Activated naive CD4-positive, alpha-beta T cell treated with anti-CD3 and anti-CD28 coated beads, Interleukin-2, amount 50 U/mL, for 16 hours (primary cell): ENCODE results near the gene RAD51AP1.
"Not testable (repeated sequence)": the region's sequence is repeated elsewhere in the genome, so short reads cannot be mapped to it uniquely, and the experiment has no call there.

Experiments
- DNase-seq: peaks from one replicate; pipeline ENCODE4 v3.0.0-alpha.2; 2020

RAD51AP1 gene, protein sequence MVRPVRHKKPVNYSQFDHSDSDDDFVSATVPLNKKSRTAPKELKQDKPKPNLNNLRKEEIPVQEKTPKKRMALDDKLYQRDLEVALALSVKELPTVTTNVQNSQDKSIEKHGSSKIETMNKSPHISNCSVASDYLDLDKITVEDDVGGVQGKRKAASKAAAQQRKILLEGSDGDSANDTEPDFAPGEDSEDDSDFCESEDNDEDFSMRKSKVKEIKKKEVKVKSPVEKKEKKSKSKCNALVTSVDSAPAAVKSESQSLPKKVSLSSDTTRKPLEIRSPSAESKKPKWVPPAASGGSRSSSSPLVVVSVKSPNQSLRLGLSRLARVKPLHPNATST

DNA sequence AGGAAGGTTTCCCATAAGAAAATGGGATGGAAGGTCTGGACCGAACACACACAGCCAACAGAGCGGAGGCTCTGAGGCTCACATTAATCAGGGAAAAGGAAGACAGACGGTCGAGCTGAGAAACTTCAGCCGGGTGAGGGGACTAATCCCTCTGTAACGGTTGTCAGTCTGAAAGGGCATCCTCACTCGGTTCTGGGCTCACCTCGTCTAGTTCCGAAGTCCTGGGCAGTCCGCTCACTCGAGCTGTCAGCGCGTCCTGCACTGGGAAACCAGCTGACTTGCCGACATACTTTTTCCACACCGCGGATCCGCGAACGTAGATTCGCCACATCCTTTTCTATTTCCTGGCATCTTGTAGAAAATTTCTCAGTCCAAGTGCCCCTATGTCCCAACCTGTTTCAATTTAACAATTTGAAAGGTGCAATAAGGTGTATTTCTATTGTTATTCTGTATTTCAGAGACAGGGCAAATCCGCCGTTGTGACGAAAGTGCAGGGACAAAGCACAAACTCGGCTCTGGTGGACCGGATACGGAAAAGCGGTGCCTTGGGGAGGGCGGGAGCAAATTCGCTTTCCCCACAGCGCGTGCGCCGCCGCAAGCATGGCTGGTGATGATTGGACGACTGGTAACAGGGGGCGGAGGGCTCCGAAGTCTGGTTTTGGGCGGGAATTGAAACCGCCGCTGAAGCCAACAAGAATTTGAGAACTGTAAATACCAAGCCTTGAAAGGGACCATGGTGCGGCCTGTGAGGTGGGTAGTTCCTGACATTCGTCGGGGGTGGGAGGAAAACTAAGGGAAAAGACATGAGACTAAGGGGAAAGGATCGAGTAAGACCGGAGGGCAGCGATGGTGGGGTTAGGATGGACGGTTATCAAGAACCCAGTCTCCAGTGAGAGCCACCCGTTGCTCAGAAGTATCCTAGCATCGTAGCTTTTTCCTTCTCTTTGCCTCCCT, at the start of gene RAD51AP1:
Gene RAD51AP1 (plus strand): TSS at position 684 of the 954 bp plus-strand sequence. CDS start 50 bp downstream, at position 734.
- DNase-seq: peak; percentile 93

DNA sequence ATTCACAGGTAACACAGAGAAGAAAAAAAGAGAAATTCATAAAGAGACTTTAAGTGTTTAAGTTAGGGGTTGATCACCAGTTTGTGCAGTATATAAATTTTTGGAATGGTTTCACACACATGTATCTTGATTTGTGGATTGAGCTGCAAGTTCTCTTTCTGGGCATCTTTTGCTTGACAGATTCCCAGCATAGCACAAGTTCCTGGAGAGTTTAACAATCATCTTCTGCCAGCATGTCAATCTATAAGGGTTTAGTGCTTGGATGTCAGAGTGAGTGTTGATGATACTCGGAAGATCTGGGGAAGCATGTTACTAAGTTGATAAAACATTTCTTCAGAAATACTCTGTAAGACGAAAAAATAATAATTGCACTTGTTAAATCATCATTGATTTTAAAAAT, 49.1 kb upstream of the RAD51AP1 start:
- no peak for DNase-seq

DNA sequence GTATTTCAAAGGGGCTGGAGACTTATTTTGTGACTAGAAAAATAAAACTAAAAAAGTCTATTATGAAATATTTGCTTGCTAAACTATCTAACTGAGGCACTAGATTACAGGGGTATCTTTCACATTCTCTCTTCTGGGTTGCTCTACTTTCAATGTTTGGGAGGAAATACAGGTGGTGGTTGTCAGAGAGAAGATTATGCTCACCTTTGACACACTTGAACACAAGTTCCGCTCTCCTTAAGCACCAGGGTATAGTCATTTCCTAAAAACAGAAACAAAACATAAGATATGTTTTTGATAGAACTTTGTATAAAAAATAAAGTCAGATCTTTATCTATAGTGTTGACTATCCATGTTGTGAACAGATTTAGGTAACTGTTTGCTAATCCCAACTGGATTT, 47.7 kb upstream of the RAD51AP1 start:
- DNase-seq: no peak

DNA sequence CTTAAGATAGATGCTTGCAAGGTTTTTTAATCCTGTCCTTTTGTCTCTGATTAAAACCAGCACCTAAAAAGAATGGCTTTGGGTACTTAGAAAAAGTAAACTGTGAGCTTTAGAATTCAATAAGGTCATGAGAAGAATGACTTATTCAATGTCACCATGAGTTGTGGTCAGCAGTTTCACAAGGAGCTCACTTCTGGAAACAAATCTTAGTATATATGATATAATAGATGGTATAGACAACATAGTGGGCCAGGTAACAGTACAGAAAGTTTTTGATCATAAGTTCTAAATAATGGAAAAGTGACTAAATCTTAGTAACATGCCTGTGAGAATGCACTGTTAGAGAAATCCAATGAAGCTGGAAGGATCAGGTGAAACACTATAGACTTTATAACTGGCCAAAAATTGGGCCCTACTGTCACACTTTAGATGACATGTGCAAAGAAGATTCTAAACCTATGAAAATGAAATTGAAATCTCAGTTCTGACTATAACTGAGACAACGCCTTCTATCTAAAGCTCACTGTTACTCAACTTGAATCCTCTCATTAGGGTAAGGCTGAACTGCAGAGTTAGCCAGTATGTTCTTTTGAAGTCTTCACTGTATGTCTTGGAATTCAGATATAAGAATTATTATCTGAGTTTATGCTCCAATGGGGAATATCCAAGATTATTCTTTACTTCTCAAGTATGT, 42.4 kb upstream of the RAD51AP1 start:
- no peak for DNase-seq

DNA sequence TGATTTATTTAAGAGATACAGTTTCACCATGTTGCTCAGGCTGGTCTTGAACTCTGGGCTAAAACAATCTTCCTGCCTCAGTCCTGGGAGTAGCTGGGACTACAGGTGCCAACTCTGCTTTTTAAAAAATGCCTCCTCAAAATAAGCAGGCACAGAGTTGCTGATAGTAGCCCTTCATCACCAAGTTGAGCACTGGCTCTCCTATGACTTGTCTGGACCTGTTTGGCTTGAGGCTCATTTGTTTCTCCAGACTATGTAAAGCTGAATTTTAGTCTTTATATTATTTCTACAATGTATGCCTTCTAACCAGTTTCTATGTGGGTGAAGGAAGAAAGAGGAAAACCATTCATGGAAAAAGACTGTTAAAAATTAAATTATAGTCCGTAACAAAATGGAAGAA, 39.5 kb upstream of the RAD51AP1 start:
- DNase-seq: no peak

DNA sequence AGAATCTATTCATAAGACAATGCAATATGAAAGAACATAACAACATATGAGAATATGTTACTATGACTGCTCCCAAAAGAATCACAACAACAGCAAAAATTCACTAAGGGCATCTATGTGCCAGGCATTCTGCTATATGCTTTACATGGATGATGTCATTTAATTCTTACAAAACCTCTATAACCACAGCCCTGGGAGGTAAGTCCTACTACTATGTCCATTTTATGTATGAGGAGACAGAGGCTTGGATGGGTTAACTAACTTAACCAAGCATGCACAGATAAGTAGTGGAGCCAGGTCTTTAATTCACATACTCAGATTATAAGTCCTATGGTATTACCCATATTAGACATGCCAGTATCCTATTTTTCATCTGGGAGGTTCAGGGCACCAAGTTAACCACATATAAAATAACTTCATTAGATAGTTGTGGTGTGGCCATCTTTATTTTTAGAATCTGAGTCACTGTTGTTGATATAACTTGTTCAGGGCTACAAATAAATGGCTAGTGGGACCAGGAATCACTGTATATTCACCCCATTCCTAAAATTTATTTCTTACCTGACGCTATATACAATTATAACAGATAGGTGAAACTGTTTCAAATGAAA, 33.2 kb upstream of the RAD51AP1 start:
- DNase-seq: no peak

DNA sequence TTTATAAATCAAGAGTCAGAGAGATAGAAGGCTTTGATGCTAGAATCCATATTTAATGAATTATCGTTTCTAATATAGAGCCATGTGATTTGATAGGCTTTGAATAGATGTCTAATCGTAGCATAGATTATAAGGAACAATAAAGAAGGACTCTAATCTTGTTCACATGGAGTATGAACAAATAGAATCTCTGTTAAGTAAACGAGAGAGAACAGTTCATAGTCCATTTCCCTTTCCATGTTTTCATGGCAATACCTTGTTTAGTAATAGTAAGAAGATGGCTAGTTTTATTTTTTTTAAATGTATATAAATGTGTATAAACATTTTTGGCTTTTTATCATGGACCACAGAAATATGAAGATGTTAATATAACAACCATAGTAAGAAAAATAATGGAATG, 32.3 kb upstream of the RAD51AP1 start:
- no peak for DNase-seq

DNA sequence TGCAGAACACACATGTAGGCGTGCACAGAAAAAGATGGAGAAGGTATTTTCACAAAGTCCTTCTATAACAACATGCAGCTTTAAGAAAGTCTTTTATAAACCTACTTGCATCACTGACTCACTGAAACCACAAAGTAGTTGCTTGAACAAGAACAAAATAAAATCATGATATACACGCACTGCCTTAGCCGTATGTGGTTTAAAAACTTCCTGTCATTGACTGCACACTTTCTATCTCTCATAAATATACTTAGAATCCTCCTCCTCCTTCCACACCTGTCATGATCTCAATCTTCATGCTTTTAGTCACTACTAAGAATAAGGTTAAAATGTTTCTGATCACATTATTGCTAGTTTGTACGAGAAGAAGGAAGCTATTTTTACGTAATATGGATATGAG, 31.8 kb upstream of the RAD51AP1 start:
- no peak for DNase-seq

DNA sequence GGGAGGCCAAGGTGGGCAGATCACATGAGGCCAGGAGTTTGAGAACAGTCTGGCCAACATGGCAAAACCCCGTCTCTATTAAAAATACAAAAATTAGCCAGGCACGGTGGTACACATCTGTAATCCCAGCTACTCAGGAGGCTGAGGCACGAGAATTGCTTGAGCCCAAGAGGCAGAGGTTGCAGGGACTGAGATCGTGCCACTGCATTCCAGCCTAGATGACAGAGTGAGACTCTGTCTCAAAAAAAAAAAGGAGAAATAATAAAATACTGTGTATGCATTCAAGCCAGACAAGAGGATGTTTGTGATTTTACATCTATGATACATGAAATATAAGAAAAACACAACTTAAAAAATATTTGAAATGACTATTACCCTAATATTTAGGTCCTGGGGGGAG, 30.2 kb upstream of the RAD51AP1 start:
- not testable (repeated sequence) for DNase-seq

DNA sequence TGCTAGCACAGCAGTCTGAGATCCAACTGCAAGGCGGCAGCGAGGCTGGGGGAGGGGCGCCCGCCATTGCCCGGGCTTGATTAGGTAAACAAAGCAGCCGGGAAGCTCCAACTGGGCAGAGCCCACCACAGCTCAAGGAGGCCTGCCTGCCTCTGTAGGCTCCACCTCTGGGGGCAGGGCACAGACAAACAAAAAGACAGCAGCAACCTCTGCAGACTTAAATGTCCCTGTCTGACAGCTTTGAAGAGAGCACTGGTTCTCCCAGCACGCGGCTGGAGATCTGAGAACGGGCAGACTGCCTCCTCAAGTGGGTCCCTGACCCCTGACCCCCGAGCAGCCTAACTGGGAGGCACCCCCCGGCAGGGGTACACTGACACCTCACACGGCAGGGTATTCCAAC, 29.4 kb upstream of the RAD51AP1 start:
- not testable (repeated sequence) for DNase-seq

DNA sequence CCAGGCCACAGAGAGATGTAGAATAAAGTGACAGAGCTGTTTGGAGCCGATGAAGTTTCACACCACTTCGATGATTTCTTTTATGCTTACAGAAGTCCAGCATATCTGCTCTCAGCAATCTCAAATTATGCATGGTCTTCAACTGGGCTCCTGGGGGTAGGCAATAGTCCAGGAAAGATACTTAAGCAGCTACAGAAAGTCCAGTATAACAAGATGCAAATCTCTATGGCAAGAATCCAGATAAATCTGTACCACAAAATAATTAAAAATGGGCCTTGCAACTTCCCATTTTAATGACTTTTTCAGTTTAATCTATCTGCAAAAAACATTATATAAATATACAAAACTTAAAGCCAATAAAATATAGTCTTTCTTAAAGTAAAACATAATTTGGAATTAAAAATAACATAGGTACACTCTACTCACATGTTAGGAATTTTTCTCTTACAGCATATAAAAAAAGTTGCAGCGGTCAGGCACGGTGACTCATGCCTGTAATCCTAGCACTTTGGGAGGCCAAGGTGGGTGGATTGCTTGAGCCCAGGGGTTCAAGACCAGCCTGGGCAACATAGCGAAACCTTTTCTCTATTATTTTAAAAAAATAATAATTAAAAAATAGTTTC, 20.5 kb upstream of the RAD51AP1 start:
- DNase-seq: no peak

DNA sequence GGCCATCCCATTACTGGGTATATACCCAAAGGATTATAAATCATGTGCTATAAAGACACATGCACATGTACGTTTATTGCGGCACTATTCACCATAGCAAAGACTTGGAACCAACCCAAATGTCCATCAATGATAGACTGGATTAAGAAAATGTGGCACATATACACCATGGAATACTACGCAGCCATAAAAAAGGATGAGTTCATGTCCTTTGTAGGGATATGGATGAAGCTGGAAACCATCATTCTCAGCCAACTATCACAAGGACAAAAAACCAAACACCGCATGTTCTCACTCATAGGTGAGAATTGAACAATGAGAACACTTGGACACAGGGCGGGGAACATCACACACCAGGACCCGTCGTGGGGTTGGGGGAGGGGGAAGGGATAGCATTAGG, 15.2 kb upstream of the RAD51AP1 start:
- not testable (repeated sequence) for DNase-seq

DNA sequence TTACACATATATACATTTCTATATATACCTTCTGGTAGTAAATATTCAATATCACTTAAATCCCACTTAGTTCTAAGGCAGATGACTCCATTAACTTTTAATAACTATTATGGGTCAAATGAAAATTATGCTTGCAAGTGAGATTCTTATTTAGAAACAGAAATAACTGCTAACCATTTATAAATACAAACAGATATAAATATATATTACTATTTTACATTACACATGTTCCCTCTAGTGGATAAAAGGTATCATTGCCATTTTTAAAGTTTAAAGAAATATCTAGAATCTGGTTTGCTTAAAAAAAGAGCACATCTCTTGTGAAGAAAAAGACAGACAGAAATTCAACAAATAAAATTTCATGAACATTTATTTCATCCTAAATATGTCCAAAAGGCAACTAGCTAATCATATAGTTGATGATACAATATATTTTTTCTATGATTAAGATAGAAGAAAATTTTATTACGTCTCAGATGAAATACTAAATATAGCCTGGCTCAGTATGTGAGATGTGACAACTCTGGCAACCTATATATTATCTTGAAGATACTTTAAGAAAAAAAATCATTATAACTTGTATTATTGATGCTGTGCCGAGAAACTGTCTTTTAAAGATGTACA, 11.7 kb upstream of the RAD51AP1 start:
- no peak for DNase-seq

DNA sequence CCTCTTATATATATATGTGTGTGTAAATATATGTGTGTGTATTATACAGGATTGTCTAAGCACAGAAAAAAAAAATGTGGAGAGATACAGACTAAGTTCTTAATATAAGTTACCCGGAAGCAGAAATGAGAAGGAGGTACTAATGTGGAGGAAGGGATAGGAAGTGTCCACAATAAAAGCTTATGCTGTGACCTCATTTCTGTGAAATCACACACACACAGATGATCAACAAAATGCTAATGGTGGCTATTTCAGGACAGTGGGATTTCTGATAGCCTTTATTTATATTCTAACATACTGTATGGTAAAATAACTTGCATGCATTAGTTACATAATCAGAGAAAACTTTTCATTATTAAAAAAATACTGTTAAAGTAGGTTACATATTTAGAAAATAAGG, 8.5 kb upstream of the RAD51AP1 start:
- no peak for DNase-seq

DNA sequence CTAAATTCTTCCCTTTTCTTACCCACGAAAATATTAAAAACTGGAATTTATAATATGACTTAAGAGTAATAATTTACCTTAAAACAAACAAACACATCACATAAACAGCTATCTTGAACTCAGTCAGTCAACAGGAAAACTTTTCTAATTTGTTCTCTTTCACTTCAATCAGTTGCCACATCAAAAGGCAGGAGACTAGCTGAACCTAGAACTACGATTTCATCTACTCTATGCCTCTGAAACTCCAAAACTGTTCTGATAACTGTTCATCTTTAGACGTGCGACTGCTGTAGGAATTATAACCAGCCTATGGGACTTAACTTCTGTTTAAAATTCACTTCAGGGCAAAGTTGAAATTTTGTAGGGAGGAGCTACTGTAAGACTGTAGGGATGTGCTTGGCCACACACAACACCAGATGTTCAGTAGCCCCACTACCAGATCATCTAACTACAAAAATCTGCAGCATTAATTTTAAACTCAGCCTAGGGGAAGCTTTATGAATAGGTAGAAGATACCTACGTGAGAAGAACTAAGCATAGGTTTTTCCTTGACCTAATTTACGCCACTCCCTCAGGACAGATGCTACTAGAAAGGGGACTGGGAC, 7.6 kb upstream of the RAD51AP1 start:
- DNase-seq: no peak

DNA sequence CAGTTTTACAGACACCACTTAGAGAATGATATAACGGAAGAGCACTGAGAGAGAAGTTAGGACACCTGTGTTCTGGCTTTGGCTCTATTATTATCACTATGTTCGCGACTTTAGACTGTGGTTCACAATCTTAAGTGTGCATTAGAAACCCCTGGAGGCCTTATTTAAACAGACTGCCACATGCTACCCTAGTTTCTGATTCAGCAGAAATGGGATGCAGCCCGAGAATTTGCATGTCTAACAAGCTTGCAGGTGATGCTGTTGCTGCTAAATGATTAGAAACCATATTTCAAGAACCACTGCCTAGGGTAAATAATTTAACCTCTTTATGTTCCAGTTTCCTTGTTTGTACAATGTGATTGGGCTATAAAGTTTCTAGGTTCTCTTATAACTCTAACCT, 3.6 kb upstream of the RAD51AP1 start:
- DNase-seq: no peak

DNA sequence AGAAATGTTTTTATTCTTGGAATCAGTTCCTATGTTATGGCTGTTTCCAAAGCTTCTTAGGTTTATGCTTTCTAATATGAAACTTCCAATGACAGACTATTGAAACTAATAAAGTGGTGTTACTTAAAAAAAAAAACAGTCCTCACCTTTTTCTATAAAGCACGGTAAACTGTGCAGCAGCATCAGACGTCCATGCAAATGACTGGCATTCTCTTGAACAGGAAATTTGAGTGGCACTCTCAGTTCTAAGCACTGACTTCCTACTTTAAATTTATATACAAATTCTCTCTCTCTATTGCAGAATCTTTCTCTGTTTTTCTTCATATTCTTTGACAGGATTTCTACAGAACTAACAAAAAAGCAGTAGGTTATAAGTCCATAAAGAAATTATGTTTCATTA, 2.8 kb upstream of the RAD51AP1 start:
- DNase-seq: no peak

DNA sequence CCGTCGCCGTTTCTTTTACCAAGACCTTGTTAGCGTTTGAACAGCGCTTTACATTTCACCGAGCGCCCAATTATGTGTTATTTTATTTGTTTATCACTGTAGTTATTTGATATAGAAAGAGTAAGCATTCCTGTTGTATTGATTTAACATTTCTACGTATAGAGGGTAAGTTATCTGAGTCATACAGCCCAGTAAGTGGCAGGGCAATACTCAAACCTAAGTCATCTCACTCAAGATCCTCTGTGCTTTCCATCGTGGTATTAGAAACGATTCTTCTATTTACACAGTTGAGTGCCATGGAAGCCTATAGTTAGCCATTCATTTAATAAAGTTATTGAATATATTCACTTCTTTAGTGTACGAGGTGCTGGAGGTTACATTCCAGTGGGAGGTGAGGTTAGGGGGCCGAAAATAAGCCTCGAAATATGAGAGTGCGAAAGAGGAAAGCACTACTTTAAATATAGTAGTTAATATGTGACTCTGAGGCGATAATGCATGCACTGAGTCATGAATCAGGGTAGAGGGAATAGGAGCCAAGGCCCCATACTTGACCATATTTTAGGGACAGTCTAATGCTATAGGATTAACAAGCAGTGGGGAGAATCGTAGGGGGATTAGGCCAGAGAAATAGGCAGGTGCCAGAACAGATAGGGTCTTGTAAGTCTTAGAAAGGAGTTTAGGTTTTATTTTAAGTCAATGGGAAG, 629 bp downstream of the RAD51AP1 start:
- DNase-seq: no peak

DNA sequence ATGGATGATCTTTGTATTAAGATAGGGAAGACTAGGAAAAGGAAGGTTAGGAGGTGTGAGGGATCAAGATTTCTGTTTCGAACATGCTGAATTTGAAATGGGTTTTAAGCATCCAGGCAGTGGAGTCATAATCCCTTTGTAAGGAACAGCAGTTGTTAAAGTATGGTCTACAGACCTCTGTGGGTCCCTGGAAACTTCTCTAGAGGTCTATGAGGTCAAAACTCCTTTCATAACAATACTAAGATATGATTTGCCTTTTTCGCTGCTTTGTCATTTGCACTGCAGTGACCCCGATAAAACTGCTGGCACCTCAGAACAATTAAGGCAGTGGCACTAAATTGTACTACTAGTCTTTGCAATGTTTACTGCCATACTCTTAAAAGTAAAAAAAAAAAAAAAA, 1.5 kb downstream of the RAD51AP1 start:
- no peak for DNase-seq

DNA sequence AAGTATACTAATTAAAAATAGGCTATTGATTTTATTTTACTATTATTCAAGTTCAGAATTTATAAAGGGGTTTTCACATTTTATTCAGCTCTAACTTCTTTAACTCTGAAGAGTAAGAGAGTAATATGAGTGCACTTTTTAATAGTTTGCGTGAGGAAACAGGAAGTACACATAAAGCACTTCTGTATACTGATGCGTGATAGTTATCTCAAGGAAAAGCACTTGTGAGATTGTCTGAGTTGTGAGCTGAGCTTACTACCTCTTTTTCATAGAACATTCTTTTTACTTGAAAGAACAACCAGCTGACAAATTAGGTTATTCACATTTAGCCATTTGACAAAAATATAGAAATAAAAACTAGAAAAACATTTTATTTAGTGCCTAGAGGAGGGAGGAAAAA, 1.9 kb downstream of the RAD51AP1 start:
- DNase-seq: no peak

DNA sequence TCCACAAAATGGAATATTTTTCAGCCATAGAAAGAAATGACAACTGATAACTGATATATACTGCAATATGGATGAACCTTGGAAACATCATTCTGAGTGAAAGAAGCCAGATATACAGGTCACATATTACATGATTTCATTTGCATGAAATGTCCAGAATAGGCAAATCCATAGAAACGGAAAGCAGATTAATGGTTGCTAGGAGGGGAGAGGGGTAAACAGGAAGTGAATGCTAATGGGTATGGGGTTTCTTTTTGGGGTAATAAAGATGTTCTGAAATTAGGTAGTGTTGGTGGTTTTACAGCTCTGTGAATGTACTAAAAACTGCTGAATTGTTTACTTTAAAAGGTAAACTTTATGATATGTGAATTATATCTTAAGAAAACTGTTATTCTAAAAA, 6.5 kb downstream of the RAD51AP1 start:
- DNase-seq: no peak
